ENCODE results near the gene CRADD.

- TF ChIP-seq, protein P1, sequence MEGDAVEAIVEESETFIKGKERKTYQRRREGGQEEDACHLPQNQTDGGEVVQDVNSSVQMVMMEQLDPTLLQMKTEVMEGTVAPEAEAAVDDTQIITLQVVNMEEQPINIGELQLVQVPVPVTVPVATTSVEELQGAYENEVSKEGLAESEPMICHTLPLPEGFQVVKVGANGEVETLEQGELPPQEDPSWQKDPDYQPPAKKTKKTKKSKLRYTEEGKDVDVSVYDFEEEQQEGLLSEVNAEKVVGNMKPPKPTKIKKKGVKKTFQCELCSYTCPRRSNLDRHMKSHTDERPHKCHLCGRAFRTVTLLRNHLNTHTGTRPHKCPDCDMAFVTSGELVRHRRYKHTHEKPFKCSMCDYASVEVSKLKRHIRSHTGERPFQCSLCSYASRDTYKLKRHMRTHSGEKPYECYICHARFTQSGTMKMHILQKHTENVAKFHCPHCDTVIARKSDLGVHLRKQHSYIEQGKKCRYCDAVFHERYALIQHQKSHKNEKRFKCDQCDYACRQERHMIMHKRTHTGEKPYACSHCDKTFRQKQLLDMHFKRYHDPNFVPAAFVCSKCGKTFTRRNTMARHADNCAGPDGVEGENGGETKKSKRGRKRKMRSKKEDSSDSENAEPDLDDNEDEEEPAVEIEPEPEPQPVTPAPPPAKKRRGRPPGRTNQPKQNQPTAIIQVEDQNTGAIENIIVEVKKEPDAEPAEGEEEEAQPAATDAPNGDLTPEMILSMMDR (IDR thresholded peaks at IDR 0.05): no peak
- TF ChIP-seq POLR2A (IDR thresholded peaks at IDR 0.05): no peak
- no peak for TF ChIP-seq EP300 (IDR thresholded peaks at IDR 0.05)
These were observed 248.5 kb downstream of the CRADD start for GRCh38 chr12:93925585-93926205.
